NB4 (cell line): Measurements from ENCODE around the gene ZFP1.

ENCODE experiments used
- DNase-seq: peaks from one replicate; pipeline ENCODE4 v3.0.0; 2010; ENCODE audit warnings: low read depth
- H3K4me3 ChIP-seq: one replicate; pipeline ENCODE4 v1.5.1; 2011; ENCODE audit warnings: mild to moderate bottlenecking, low read depth, low read length, moderate library complexity
- CTCF ChIP-seq: IDR thresholded peaks from one replicate; pipeline ENCODE4 v1.5.1; 2012; ENCODE audit warnings: low read depth, low read length
- MAX ChIP-seq: IDR thresholded peaks from 2 replicates; pipeline ENCODE4 v1.6.1; 2011; ENCODE audit warnings: low read depth, low read length
- MYC ChIP-seq: IDR thresholded peaks from 2 replicates; pipeline ENCODE4 v1.6.1; 2011; ENCODE audit warnings: low read depth, low read length
- POLR2A ChIP-seq: IDR thresholded peaks from 2 replicates; pipeline ENCODE4 v1.6.1; 2011; ENCODE audit warnings: mild to moderate bottlenecking; ENCODE audit not compliant: insufficient read length; ENCODE audit errors: extremely low read depth

ZFP1 gene

GRCh38 chr16:75169899-75170405 lies 21.6 kb downstream of the ZFP1 start:
- no peak for DNase-seq
- TF ChIP-seq MYC, result no peak
- TF ChIP-seq CTCF, result no peak
- TF ChIP-seq MAX, result no peak
- no peak for TF ChIP-seq POLR2A
- H3K4me3 ChIP-seq, result no peak overlapping the region

- no peak overlapping the region for H3K4me3 ChIP-seq
- no peak for TF ChIP-seq CTCF
- no peak for TF ChIP-seq MYC
- TF ChIP-seq MAX, result no peak
- TF ChIP-seq POLR2A, result no peak
- no peak for DNase-seq
Observed at GRCh38 chr16:75172578-75172977, 24.3 kb downstream of the ZFP1 start.

- no peak for DNase-seq
- TF ChIP-seq MAX, result no peak
- TF ChIP-seq POLR2A, result no peak
- no peak for TF ChIP-seq CTCF
- no peak for TF ChIP-seq MYC
- no peak overlapping the region for H3K4me3 ChIP-seq
Observed at GRCh38 chr16:75175074-75175473, 26.8 kb downstream of the ZFP1 start.

- H3K4me3 ChIP-seq, result no peak overlapping the region
- DNase-seq, result no peak
- no peak for TF ChIP-seq MAX
- no peak for TF ChIP-seq POLR2A
- no peak for TF ChIP-seq CTCF
- no peak for TF ChIP-seq MYC
Observed at GRCh38 chr16:75176926-75177325, 28.6 kb downstream of the ZFP1 start.

GRCh38 chr16:75179208-75179607 lies 30.9 kb downstream of the ZFP1 start:
- DNase-seq, result no peak
- TF ChIP-seq CTCF, result no peak
- TF ChIP-seq MYC, result no peak
- no peak for TF ChIP-seq POLR2A
- TF ChIP-seq MAX, result no peak
- no peak overlapping the region for H3K4me3 ChIP-seq
